GM12878 (cell line): ENCODE data around the gene COX5A. TPM values are rescaled to one million over a fixed set of nuclear protein-coding genes. Genes with fewer than 3 reads are reported as not detected.

Experiments used
- ATAC-seq: fragments of 200-7000 bp; cut with Tn5 transposase; 3 replicates; pipeline ENCODE4 v1.9.1; 2020; ENCODE audit warnings: mild to moderate bottlenecking, moderate library complexity
- BruUV-seq: library from RNA; stranded (reverse); fragments of 400-500 nt; replicated peaks from 2 replicates; lab custom pipeline; 2021; lab: Mats Ljungman, UMichigan
- CTCF ChIA-PET: fragments of 300-600 bp; sonication (Branson Sonifier 250); formaldehyde crosslinking; extraction: SDS; loops from one replicate; lab custom pipeline; 2021; ENCODE audit warnings: inconsistent platforms; lab: Yijun Ruan, JAX
- POLR2A ChIA-PET: fragments of 350-600 bp; formaldehyde crosslinking; extraction: SDS; loops from one replicate; lab custom pipeline; 2021; ENCODE audit warnings: inconsistent platforms; lab: Charles Lee
- RAD21 ChIA-PET: fragments of 300-600 bp; sonication (Branson Sonifier 250); formaldehyde crosslinking; loops from one replicate; lab custom pipeline; 2023; ENCODE audit warnings: antibody characterized with exemption; ENCODE audit not compliant: unreplicated experiment; lab: Charles Lee
- SMC1A ChIA-PET: fragments of 300-600 bp; sonication (Branson Sonifier 250); formaldehyde crosslinking; loops from one replicate; lab custom pipeline; 2023; ENCODE audit not compliant: unreplicated experiment, uncharacterized antibody; lab: Charles Lee
- DNase-seq: peaks from one replicate; pipeline ENCODE4 v3.0.0-alpha.2; 2011; ENCODE audit warnings: low read depth, low spot score
- FAIRE-seq: peaks from 3 replicates; lab custom pipeline; 2011; peaks lifted over from hg19 to GRCh38; lab: Jason Lieb, UNC
- H2AFZ ChIP-seq: 2 replicates; pipeline ENCODE4 v1.6.0; 2011; ENCODE audit warnings: low read depth, low read length, control low read depth; ENCODE audit not compliant: control insufficient read depth
- H3K27ac ChIP-seq: 2 replicates; pipeline ENCODE4 v1.5.1; 2011; ENCODE audit warnings: control low read depth; ENCODE audit not compliant: control insufficient read depth, insufficient read depth
- H3K27me3 ChIP-seq, 2 experiments: replicated peaks in 1 of 2; 2 replicates each; pipeline versions ENCODE4 v1.6.0 to v1.6.1; 2011; ENCODE audit warnings: low read length in 1 of 2; ENCODE audit not compliant: control insufficient read depth in 2 of 2, insufficient read depth in 2 of 2
- H3K36me3 ChIP-seq, 2 experiments: 2 replicates each; pipeline ENCODE4 v1.5.1; 2011; ENCODE audit warnings: low read length in 1 of 2; ENCODE audit not compliant: control insufficient read depth in 2 of 2, insufficient read depth in 2 of 2
- H3K4me1 ChIP-seq: 2 replicates; pipeline ENCODE4 v1.6.1; 2011; ENCODE audit warnings: mild to moderate bottlenecking, low read length, moderate library complexity, mixed read lengths; ENCODE audit not compliant: control insufficient read depth, insufficient read depth
- H3K4me2 ChIP-seq: 2 replicates; pipeline ENCODE4 v1.6.0; 2011; ENCODE audit warnings: control low read depth; ENCODE audit not compliant: control insufficient read depth, insufficient read depth
- H3K4me3 ChIP-seq: fragments of 200-600 bp; sonication (generic); 2 replicates; pipeline ENCODE4 v1.5.1; 2016
- H3K79me2 ChIP-seq: 2 replicates; pipeline ENCODE4 v1.6.0; 2011; ENCODE audit warnings: low read length; ENCODE audit not compliant: control insufficient read depth, insufficient read depth
- H3K9ac ChIP-seq: 2 replicates; pipeline ENCODE4 v1.8.0; 2011; ENCODE audit warnings: low read length, control low read depth, mixed read lengths; ENCODE audit not compliant: control insufficient read depth, insufficient read depth
- H3K9me3 ChIP-seq: replicated peaks from 3 replicates; pipeline ENCODE4 v1.5.1; 2011; ENCODE audit warnings: mild to moderate bottlenecking, low read length; ENCODE audit not compliant: control insufficient read depth, insufficient read depth
- H4K20me1 ChIP-seq: 2 replicates; pipeline ENCODE4 v1.6.0; 2011; ENCODE audit not compliant: control insufficient read depth, insufficient read depth
- BACH1 ChIP-seq: fragments of 450-650 bp; IDR thresholded peaks from 2 replicates; pipeline ENCODE4 v1.6.1; 2017; ENCODE audit warnings: mild to moderate bottlenecking, borderline replicate concordance
- BMI1 ChIP-seq: fragments of 450-650 bp; IDR thresholded peaks from 2 replicates; pipeline ENCODE4 v1.6.1; 2016; ENCODE audit warnings: mild to moderate bottlenecking, moderate library complexity, borderline replicate concordance
- CBX5 ChIP-seq: sonication (generic); IDR thresholded peaks from 2 replicates; pipeline ENCODE4 v1.6.1; 2016; ENCODE audit warnings: low read depth, moderate library complexity, mild to moderate bottlenecking, inconsistent platforms
- ESRRA ChIP-seq: IDR thresholded peaks from 2 replicates; pipeline ENCODE4 v1.6.1; 2012; ENCODE audit warnings: mild to moderate bottlenecking, low read length, improper control_type of control experiment
- FOXK2 ChIP-seq: fragments of 450-650 bp; IDR thresholded peaks from 2 replicates; pipeline ENCODE4 v1.6.1; 2017; ENCODE audit warnings: mild to moderate bottlenecking, moderate library complexity
- IRF4 ChIP-seq: IDR thresholded peaks from 2 replicates; pipeline ENCODE4 v1.6.1; 2011; ENCODE audit warnings: low read depth, low read length
- KAT2A ChIP-seq: conservative IDR thresholded peaks from 2 replicates; pipeline ENCODE4 v1.6.1; 2011; ENCODE audit warnings: low read depth, low read length; ENCODE audit not compliant: control insufficient read depth
- MXI1 ChIP-seq: fragments of 150-350 bp; IDR thresholded peaks from 2 replicates; pipeline ENCODE4 v1.6.1; 2011; ENCODE audit warnings: low read depth, mild to moderate bottlenecking, inconsistent platforms, low read length, improper control_type of control experiment
- MYC ChIP-seq: IDR thresholded peaks from 2 replicates; pipeline ENCODE4 v1.6.1; 2011; ENCODE audit warnings: mild to moderate bottlenecking, low read length, moderate library complexity, inconsistent platforms; ENCODE audit not compliant: insufficient read depth, insufficient replicate concordance, insufficient read length, severe bottlenecking
- NFIC ChIP-seq: IDR thresholded peaks from 2 replicates; pipeline ENCODE4 v1.6.1; 2012; ENCODE audit warnings: low read depth, mild to moderate bottlenecking, inconsistent platforms, low read length, moderate library complexity
- NRF1 ChIP-seq: conservative IDR thresholded peaks from 2 replicates; pipeline ENCODE4 v1.6.1; 2011; ENCODE audit warnings: mild to moderate bottlenecking, low read depth, low read length, improper control_type of control experiment
- SIN3A ChIP-seq: IDR thresholded peaks from 2 replicates; pipeline ENCODE4 v1.6.1; 2012; ENCODE audit warnings: low read depth, low read length, improper control_type of control experiment
- SMAD1 ChIP-seq: fragments of 450-650 bp; IDR thresholded peaks from 2 replicates; pipeline ENCODE4 v1.6.1; 2018; ENCODE audit warnings: mild to moderate bottlenecking, low read depth; ENCODE audit not compliant: partially characterized antibody
- SMARCA5 ChIP-seq: fragments of 450-650 bp; IDR thresholded peaks from 2 replicates; pipeline ENCODE4 v1.6.1; 2017; ENCODE audit warnings: mild to moderate bottlenecking
- SREBF2 ChIP-seq: IDR thresholded peaks from 2 replicates; pipeline ENCODE4 v1.6.1; 2012; ENCODE audit warnings: mild to moderate bottlenecking, low read length
- STAT3 ChIP-seq: IDR thresholded peaks from 2 replicates; pipeline ENCODE4 v1.6.1; 2011; ENCODE audit warnings: low read depth, low read length, improper control_type of control experiment
- TARDBP ChIP-seq: IDR thresholded peaks from 2 replicates; pipeline ENCODE4 v1.6.1; 2016; ENCODE audit warnings: borderline replicate concordance
- TBL1XR1 ChIP-seq: IDR thresholded peaks from 2 replicates; pipeline ENCODE4 v1.6.1; 2012; ENCODE audit warnings: low read depth, low read length, improper control_type of control experiment
- WGBS: methylation state at CpG from one replicate; pipeline ENCODE4 v1.1.6; 2016; ENCODE audit warnings: low lambda C conversion rate; ENCODE audit not compliant: insufficient replicate concordance, insufficient coverage; ENCODE audit errors: missing lambda C conversion rate; 5-methylcytosine and 5-hydroxymethylcytosine counted together
- in situ Hi-C: fragments of 300-500 bp; cut with MboI; formaldehyde crosslinking; loops from 9 replicates; pipeline ENCODE4 v1.14.3; 2018; ENCODE audit warnings: mixed read lengths
- intact Hi-C: fragments of 100-400 bp; cut with micrococcal nuclease; formaldehyde crosslinking; loops from one replicate; pipeline ENCODE4 v1.14.2; 2022; ENCODE audit not compliant: unreplicated experiment
- polyA plus RNA-seq, 11 experiments: library from polyadenylated mRNA; depleted of rRNA in 4 of 11; unstranded in 6 of 11; stranded (reverse) in 5 of 11; fragments of >200 nt; fragmentation: Nextera tagmentation in 4 of 11; fragmentation: Illumina TruSeq in 1 of 11; extraction: Ambion mirVana in 4 of 11; extraction: Trizol in 1 of 11; gene quantifications; 1 replicate in 1 of 11; 2 replicates in 10 of 11; pipeline versions ENCODE4 v1.2.1 to v1.2.3, GENCODE V29; 2011 to 2016; ENCODE audit warnings: inconsistent platforms in 2 of 11, missing spikeins in 2 of 11, low read depth in 1 of 11
- total RNA-seq, 4 experiments: library from RNA; depleted of rRNA in 3 of 4; stranded (reverse); fragments of >200 nt in 3 of 4; fragmentation: Illumina TruSeq in 1 of 4; extraction: Trizol in 1 of 4; gene quantifications; 2 replicates each; pipeline versions ENCODE4 v1.2.1 to v1.2.3, GENCODE V29; 2013 to 2021
- TF ChIP-seq, protein P1 (sequence below): fragments of 450-650 bp; IDR thresholded peaks from 2 replicates; pipeline ENCODE4 v1.6.1; 2017; ENCODE audit warnings: mild to moderate bottlenecking

Gene COX5A
- total and polyA plus RNA-seq, 10 of the 15 experiments (the other 5 are each of a cell fraction or from before 2014, with no cell fraction given), result 84.5 to 1,218 (median 392) TPM

DNA sequence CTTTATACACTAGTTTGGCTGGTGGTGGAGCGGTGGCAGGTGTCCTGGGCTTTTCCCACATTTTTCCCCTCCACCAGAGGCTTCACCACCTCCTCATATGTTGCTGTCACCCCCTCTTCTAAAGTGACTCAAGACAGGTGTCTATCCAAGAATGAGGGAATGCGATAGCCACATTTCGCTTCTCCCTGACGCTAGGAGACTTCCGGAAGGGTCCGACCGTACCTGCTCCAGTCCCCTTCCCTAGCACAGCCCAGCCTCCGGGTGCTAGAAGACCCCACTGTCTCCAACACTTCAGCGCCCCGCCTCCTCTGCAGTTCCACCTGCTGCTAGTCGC lies 65.2 kb downstream of the COX5A start:
- ChIA-PET RAD21 (interaction anchor here (0.8 to 3.7 kb wide), 4 partner anchors 11 to 101 kb away, joined by 3 to 29 read pairs (median 8); no protein-coding TSS in a partner anchor), SMC1A (interaction anchor here (1.2 to 6.5 kb wide), 3 partner anchors 11 to 95 kb away, joined by 3 to 65 read pairs (median 52); no protein-coding TSS in a partner anchor), CTCF (interaction anchor here (1.7 to 11.2 kb wide), 2 partner anchors 11 to 27 kb away, joined by 11 to 129 read pairs; no protein-coding TSS in a partner anchor), POLR2A (interaction anchor here (0.6 to 2.4 kb wide), 9 partner anchors 10 to 85 kb away, joined by 3 to 6 read pairs (median 4); no protein-coding TSS in a partner anchor)
- no peaks in the 10 kb centered on the region for H3K27me3 ChIP-seq
- peaks cover 7% of the 10 kb centered on the region for H3K9me3 ChIP-seq
- H3K4me2 ChIP-seq, result peak overlapping the region; percentile 79
- DNase-seq, result no peak
- peak overlapping the region; percentile 94 for H3K27ac ChIP-seq
- H3K4me3 ChIP-seq, result peak overlapping the region; percentile 93
- H4K20me1 ChIP-seq, result no peaks in the 10 kb centered on the region
- BruUV-seq, result no TSS peak
- peak overlapping the region; percentile 70 for H3K9ac ChIP-seq
- peak overlapping the region; percentile 83 for H2AFZ ChIP-seq
- in situ Hi-C loops, result no loop called here
- no peak for ATAC-seq
- no peak for FAIRE-seq
- no peak for TF ChIP-seq ESRRA
- TF ChIP-seq MXI1, result 0 out of 2 replicates have a peak, but pooled peaks have one; percentile 33
- TF ChIP-seq SIN3A, result no peak
- TF ChIP-seq KAT2A, result no peak
- TF ChIP-seq NFIC, result no peak
- no peak for TF ChIP-seq IRF4
- TF ChIP-seq FOXK2, result no peak
- TF ChIP-seq SREBF2, result no peak
- 0 out of 2 replicates have a peak, but pooled peaks have one; percentile 12 for TF ChIP-seq BACH1
- no peak for TF ChIP-seq STAT3
- TF ChIP-seq NRF1, result no peak
- TF ChIP-seq TBL1XR1, result no peak
- no peak for TF ChIP-seq CBX5
- TF ChIP-seq, protein P1, sequence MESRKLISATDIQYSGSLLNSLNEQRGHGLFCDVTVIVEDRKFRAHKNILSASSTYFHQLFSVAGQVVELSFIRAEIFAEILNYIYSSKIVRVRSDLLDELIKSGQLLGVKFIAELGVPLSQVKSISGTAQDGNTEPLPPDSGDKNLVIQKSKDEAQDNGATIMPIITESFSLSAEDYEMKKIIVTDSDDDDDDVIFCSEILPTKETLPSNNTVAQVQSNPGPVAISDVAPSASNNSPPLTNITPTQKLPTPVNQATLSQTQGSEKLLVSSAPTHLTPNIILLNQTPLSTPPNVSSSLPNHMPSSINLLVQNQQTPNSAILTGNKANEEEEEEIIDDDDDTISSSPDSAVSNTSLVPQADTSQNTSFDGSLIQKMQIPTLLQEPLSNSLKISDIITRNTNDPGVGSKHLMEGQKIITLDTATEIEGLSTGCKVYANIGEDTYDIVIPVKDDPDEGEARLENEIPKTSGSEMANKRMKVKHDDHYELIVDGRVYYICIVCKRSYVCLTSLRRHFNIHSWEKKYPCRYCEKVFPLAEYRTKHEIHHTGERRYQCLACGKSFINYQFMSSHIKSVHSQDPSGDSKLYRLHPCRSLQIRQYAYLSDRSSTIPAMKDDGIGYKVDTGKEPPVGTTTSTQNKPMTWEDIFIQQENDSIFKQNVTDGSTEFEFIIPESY, result no peak
- no peak for TF ChIP-seq SMAD1
- TF ChIP-seq SMARCA5, result no peak
- TF ChIP-seq MYC, result peak; percentile 47
- TF ChIP-seq BMI1, result no peak
- no peak for TF ChIP-seq TARDBP
- peaks cover under 1 to 9% of the 10 kb centered on the region in 2 experiments; a peak in 1 of 4 replicates for H3K36me3 ChIP-seq
- intact Hi-C loops, result no loop called here
- H3K79me2 ChIP-seq, result peaks cover 50% of the 10 kb centered on the region
- 2% methylated on average over 11 of the region's 11 CpGs for WGBS
- H3K4me1 ChIP-seq, result peaks cover 34% of the 10 kb centered on the region
